Activated CD8-positive, alpha-beta T cell treated with anti-CD3 and anti-CD28 coated beads, Interleukin-2, amount 10 ng/mL, durations not matched to agents 7 days and 5 days (primary cell): Measurements from ENCODE around the gene SMCO2. TPM values are rescaled to one million over a fixed set of nuclear protein-coding genes. Genes with fewer than 3 reads are reported as not detected.

Experiments
- ATAC-seq: fragments of 150-1000 bp; cut with Tn5 transposase; one replicate; pipeline ENCODE4 v1.10.0; 2021; ENCODE audit warnings: moderate library complexity
- CTCF ChIA-PET: fragments of 350-600 bp; sonication (Branson Sonifier 250); formaldehyde crosslinking; loops from one replicate; lab custom pipeline; 2021; ENCODE audit warnings: antibody characterized with exemption; lab: Charles Lee
- POLR2A ChIA-PET: fragments of 350-600 bp; sonication (Branson Sonifier 250); formaldehyde crosslinking; loops from one replicate; lab custom pipeline; 2021; ENCODE audit warnings: antibody characterized with exemption; lab: Charles Lee
- DNase-seq: peaks from one replicate; pipeline ENCODE4 v3.0.0-alpha.2; 2020
- H3K27ac Mint-ChIP-seq: one replicate; pipeline ENCODE4 v1.8.0; 2021; ENCODE audit warnings: mild to moderate bottlenecking, mixed read lengths
- H3K27me3 Mint-ChIP-seq: one replicate; pipeline ENCODE4 v1.8.0; 2021; ENCODE audit warnings: low read depth, mixed read lengths
- H3K36me3 Mint-ChIP-seq: one replicate; pipeline ENCODE4 v1.8.0; 2021; ENCODE audit warnings: low read depth, mixed read lengths
- H3K4me1 Mint-ChIP-seq: one replicate; pipeline ENCODE4 v1.8.0; 2021; ENCODE audit warnings: low read depth, mixed read lengths
- H3K4me3 Mint-ChIP-seq: one replicate; pipeline ENCODE4 v1.8.0; 2021; ENCODE audit warnings: mild to moderate bottlenecking, mixed read lengths
- H3K9me3 Mint-ChIP-seq: one replicate; pipeline ENCODE4 v1.8.0; 2022; ENCODE audit warnings: mixed read lengths; ENCODE audit not compliant: insufficient read depth
- total RNA-seq, 2 experiments: library from RNA; stranded (reverse); gene quantifications; one replicate each; pipeline ENCODE4 v1.2.3, GENCODE V29; 2021

SMCO2 gene
- total RNA-seq, 2 experiments from 2014 or later = 0.61 TPM; not detected in 1

GRCh38 chr12:27456618-27457017 is 10.1 kb downstream of the SMCO2 start:
- no peak for ATAC-seq
- POLR2A ChIA-PET = no interaction called here
- H3K4me1 Mint-ChIP-seq = peaks cover 44% of the 10 kb centered on the region
- no peak overlapping the region for H3K4me3 Mint-ChIP-seq
- no peak for DNase-seq
- H3K36me3 Mint-ChIP-seq = peaks cover 22% of the 10 kb centered on the region
- H3K9me3 Mint-ChIP-seq = no peaks in the 10 kb centered on the region
- CTCF ChIA-PET = no interaction called here
- H3K27ac Mint-ChIP-seq = no peak overlapping the region
- peaks cover 4% of the 10 kb centered on the region for H3K27me3 Mint-ChIP-seq

- peak; percentile 71 for DNase-seq
- POLR2A ChIA-PET = interaction anchor here (0.6 to 2.5 kb wide), 3 partner anchors 12 to 74 kb away, joined by 3 to 9 read pairs (median 3); no protein-coding TSS in a partner anchor
- Mint-ChIP-seq H3K36me3 (peaks cover 25% of the 10 kb centered on the region), H3K4me3 (peak overlapping the region; percentile 78), H3K27me3 (no peaks in the 10 kb centered on the region), H3K4me1 (peaks cover 63% of the 10 kb centered on the region), H3K9me3 (no peaks in the 10 kb centered on the region), H3K27ac (peak overlapping the region; percentile 91)
- ATAC-seq = peak; percentile 76
- CTCF ChIA-PET = interaction anchor here (0.8 to 3.6 kb wide), 7 partner anchors 9 to 30 kb away, joined by 3 to 14 read pairs (median 4); no protein-coding TSS in a partner anchor
These were observed 14.0 kb downstream of the SMCO2 start for GRCh38 chr12:27460471-27460978.

- peaks cover 24% of the 10 kb centered on the region for H3K36me3 Mint-ChIP-seq
- ATAC-seq (no peak), DNase-seq (no peak)
- no peaks in the 10 kb centered on the region for H3K27me3 Mint-ChIP-seq
- ChIA-PET CTCF (interaction anchor here (0.6 to 3.6 kb wide), 6 partner anchors 9 to 79 kb away, joined by 3 to 14 read pairs (median 3); partner anchors contain the start of gene PPFIBP1), POLR2A (interaction anchor here (0.6 to 1.0 kb wide), 2 partner anchors 10 to 513 kb away, joined by 3 to 4 read pairs; no protein-coding TSS in a partner anchor)
- H3K9me3 Mint-ChIP-seq = peaks cover 4% of the 10 kb centered on the region
- peaks cover 71% of the 10 kb centered on the region for H3K4me1 Mint-ChIP-seq
- no peak overlapping the region for H3K4me3 Mint-ChIP-seq
- H3K27ac Mint-ChIP-seq = peak overlapping the region; percentile 69
These were observed 15.7 kb downstream of the SMCO2 start for GRCh38 chr12:27462151-27462694.

GRCh38 chr12:27462851-27463250 is 16.3 kb downstream of the SMCO2 start:
- ChIA-PET POLR2A (interaction anchor here (0.6 kb wide), 1 partner anchor 513 kb away, joined by 3 read pairs; no protein-coding TSS in a partner anchor), CTCF (no interaction called here)
- Mint-ChIP-seq H3K9me3 (peaks cover 10% of the 10 kb centered on the region), H3K36me3 (peaks cover 24% of the 10 kb centered on the region), H3K27me3 (no peaks in the 10 kb centered on the region), H3K4me1 (peaks cover 71% of the 10 kb centered on the region), H3K27ac (peak overlapping the region; percentile 5), H3K4me3 (no peak overlapping the region)
- no peak for DNase-seq
- ATAC-seq = no peak

- H3K27me3 Mint-ChIP-seq = no peaks in the 10 kb centered on the region
- peaks cover 79% of the 10 kb centered on the region for H3K4me1 Mint-ChIP-seq
- DNase-seq (no peak), ATAC-seq (no peak)
- no peak overlapping the region for H3K27ac Mint-ChIP-seq
- H3K4me3 Mint-ChIP-seq = no peak overlapping the region
- H3K9me3 Mint-ChIP-seq = peaks cover 10% of the 10 kb centered on the region
- CTCF ChIA-PET = no interaction called here
- POLR2A ChIA-PET = no interaction called here
- peaks cover 27% of the 10 kb centered on the region for H3K36me3 Mint-ChIP-seq
These were observed 17.1 kb downstream of the SMCO2 start for GRCh38 chr12:27463511-27464219.

- POLR2A ChIA-PET = interaction anchor here (0.6 kb wide), 1 partner anchor 30 kb away, joined by 3 read pairs; no protein-coding TSS in a partner anchor
- CTCF ChIA-PET = no interaction called here
- DNase-seq (no peak), ATAC-seq (no peak)
- Mint-ChIP-seq H3K27me3 (no peaks in the 10 kb centered on the region), H3K36me3 (peaks cover 29% of the 10 kb centered on the region), H3K4me3 (no peak overlapping the region), H3K27ac (peak overlapping the region; percentile 4), H3K4me1 (peaks cover 81% of the 10 kb centered on the region), H3K9me3 (peaks cover 10% of the 10 kb centered on the region)
These were observed 17.7 kb downstream of the SMCO2 start for GRCh38 chr12:27464220-27464554.

GRCh38 chr12:27467641-27468040 is 21.1 kb downstream of the SMCO2 start:
- POLR2A ChIA-PET = no interaction called here
- CTCF ChIA-PET = interaction anchor here (0.8 kb wide), 1 partner anchor 30 kb away, joined by 3 read pairs; no protein-coding TSS in a partner anchor
- Mint-ChIP-seq H3K27me3 (no peaks in the 10 kb centered on the region), H3K4me1 (peaks cover 78% of the 10 kb centered on the region), H3K9me3 (peaks cover 10% of the 10 kb centered on the region), H3K27ac (no peak overlapping the region), H3K4me3 (no peak overlapping the region), H3K36me3 (peaks cover 36% of the 10 kb centered on the region)
- ATAC-seq (no peak), DNase-seq (no peak)

- H3K9me3 Mint-ChIP-seq = peaks cover 10% of the 10 kb centered on the region
- DNase-seq = no peak
- ChIA-PET CTCF (interaction anchor here (0.8 to 1.2 kb wide), 2 partner anchors 30 to 34 kb away, joined by 3 to 4 read pairs; no protein-coding TSS in a partner anchor), POLR2A (no interaction called here)
- H3K27ac Mint-ChIP-seq = no peak overlapping the region
- H3K27me3 Mint-ChIP-seq = no peaks in the 10 kb centered on the region
- H3K4me3 Mint-ChIP-seq = no peak overlapping the region
- no peak for ATAC-seq
- peaks cover 38% of the 10 kb centered on the region for H3K36me3 Mint-ChIP-seq
- H3K4me1 Mint-ChIP-seq = peaks cover 78% of the 10 kb centered on the region
These were observed 21.7 kb downstream of the SMCO2 start for GRCh38 chr12:27468241-27468640.

GRCh38 chr12:27469176-27469736 is 22.7 kb downstream of the SMCO2 start:
- peaks cover 38% of the 10 kb centered on the region for H3K36me3 Mint-ChIP-seq
- H3K27ac Mint-ChIP-seq = peak overlapping the region; percentile 77
- peaks cover 78% of the 10 kb centered on the region for H3K4me1 Mint-ChIP-seq
- peaks cover 14% of the 10 kb centered on the region for H3K9me3 Mint-ChIP-seq
- ATAC-seq = no peak
- DNase-seq = no peak
- no peaks in the 10 kb centered on the region for H3K27me3 Mint-ChIP-seq
- no peak overlapping the region for H3K4me3 Mint-ChIP-seq
- ChIA-PET CTCF (interaction anchor here (1.0 to 1.2 kb wide), 2 partner anchors 9 to 35 kb away, joined by 3 to 4 read pairs; no protein-coding TSS in a partner anchor), POLR2A (no interaction called here)

- peaks cover 34% of the 10 kb centered on the region for H3K9me3 Mint-ChIP-seq
- ChIA-PET POLR2A (interaction anchor here (0.7 to 1.9 kb wide), 3 partner anchors 11 to 248 kb away, joined by 3 to 9 read pairs (median 4); no protein-coding TSS in a partner anchor), CTCF (interaction anchor here (0.6 kb wide), 1 partner anchor 36 kb away, joined by 3 read pairs; no protein-coding TSS in a partner anchor)
- no peaks in the 10 kb centered on the region for H3K27me3 Mint-ChIP-seq
- peaks cover 52% of the 10 kb centered on the region for H3K36me3 Mint-ChIP-seq
- peak overlapping the region; percentile 61 for H3K4me3 Mint-ChIP-seq
- peaks cover 69% of the 10 kb centered on the region for H3K4me1 Mint-ChIP-seq
- peak overlapping the region; percentile 86 for H3K27ac Mint-ChIP-seq
- DNase-seq (peak; percentile 54), ATAC-seq (peak; percentile 80)
These were observed 26.1 kb downstream of the SMCO2 start for GRCh38 chr12:27472604-27473003.

- ATAC-seq (no peak), DNase-seq (no peak)
- ChIA-PET POLR2A (no interaction called here), CTCF (no interaction called here)
- Mint-ChIP-seq H3K4me1 (peaks cover 52% of the 10 kb centered on the region), H3K27ac (no peak overlapping the region), H3K27me3 (no peaks in the 10 kb centered on the region), H3K36me3 (peaks cover 52% of the 10 kb centered on the region), H3K9me3 (peaks cover 41% of the 10 kb centered on the region), H3K4me3 (no peak overlapping the region)
These were observed 27.8 kb downstream of the SMCO2 start for GRCh38 chr12:27474344-27474743.
